ENCODE results near the gene CLDN1. TPM values are rescaled to one million over a fixed set of nuclear protein-coding genes. Genes with fewer than 3 reads are reported as not detected.

The CLDN1 gene
- total and polyA plus RNA-seq, 2 of the 8 experiments (the other 6 are each of a cell fraction or from before 2014, with no cell fraction given), result 3.1 to 6.1 TPM

- DNase-seq (ENCODE audit: low read depth in 1 of 2, low spot score in 2 of 2), result no peak
- H2BK5ac ChIP-seq (ENCODE audit: low read depth, low read length), result no peak overlapping the region
- no peak overlapping the region for H3K23ac ChIP-seq (ENCODE audit: insufficient read length)
- H3K4me1 ChIP-seq (replicated peaks in 1 of 4; ENCODE audit: control insufficient read depth in 3 of 4, insufficient read depth in 4 of 4, low read length in 3 of 4), result no peaks in the 10 kb centered on the region
- H3K9me3 ChIP-seq (ENCODE audit: insufficient read depth in 2 of 2, low read depth in 1 of 2, low read length in 1 of 2), result no peaks in the 10 kb centered on the region
- WGBS, 2 experiments (ENCODE audit: extremely low coverage in 1 of 2, insufficient coverage in 1 of 2, insufficient read length in 1 of 2, insufficient replicate concordance in 2 of 2, low coverage in 1 of 2, low lambda C conversion rate in 2 of 2, missing lambda C conversion rate in 1 of 2), result 60% methylated on average over 3 of the region's 3 CpGs; no CpG with 5 or more reads in 1 of the 2 experiments
- no peak for TF ChIP-seq KDM4A (IDR thresholded peaks at IDR 0.05; ENCODE audit: low read depth, low read length, severe bottlenecking)
- TF ChIP-seq RAD21 (IDR thresholded peaks at IDR 0.05 in 1 of 2, conservative IDR thresholded peaks at IDR 0.05 in 1 of 2; ENCODE audit: low read depth in 2 of 2, low read length in 2 of 2), result no peak
- TF ChIP-seq GTF2F1 (IDR thresholded peaks at IDR 0.05; ENCODE audit: borderline replicate concordance, low read depth, low read length), result no peak
- TF ChIP-seq CTCF (IDR thresholded peaks at IDR 0.05; ENCODE audit: control extremely low read depth in 1 of 3, insufficient read depth in 1 of 3, low read depth in 1 of 3, low read length in 3 of 3), result no peak
- TF ChIP-seq USF2 (IDR thresholded peaks at IDR 0.05; ENCODE audit: low read length), result no peak
- no peak for TF ChIP-seq TAF1 (IDR thresholded peaks at IDR 0.05; ENCODE audit: low read depth, low read length)
- no peak for TF ChIP-seq FOSL1 (IDR thresholded peaks at IDR 0.05; ENCODE audit: insufficient read depth, low read depth, low read length)
- TF ChIP-seq CBX5 (IDR thresholded peaks at IDR 0.05; ENCODE audit: low read depth, low read length), result no peak
- no peak for TF ChIP-seq BRCA1 (IDR thresholded peaks at IDR 0.05; ENCODE audit: low read depth, low read length)
- TF ChIP-seq SIX5 (IDR thresholded peaks at IDR 0.05; ENCODE audit: low read depth, low read length), result no peak
- H3K14ac ChIP-seq (ENCODE audit: insufficient read length), result no peak overlapping the region
- H2BK120ac ChIP-seq (replicated peaks; ENCODE audit: low read depth, low read length), result no peak overlapping the region
- ChIA-PET CTCF (ENCODE audit: partially characterized antibody) (no interaction called here), POLR2A (ENCODE audit: partially characterized antibody) (no interaction called here)
- H2AK5ac ChIP-seq (ENCODE audit: low read depth, low read length), result no peak overlapping the region
- H4K5ac ChIP-seq (ENCODE audit: insufficient read length, low read depth, low read length), result no peak overlapping the region
- no peak for FAIRE-seq
- H4K91ac ChIP-seq (replicated peaks; ENCODE audit: insufficient read length, low read length), result no peak overlapping the region
- H3K79me1 ChIP-seq (ENCODE audit: low read depth, low read length), result no peaks in the 10 kb centered on the region
- no peak overlapping the region for H2BK15ac ChIP-seq (ENCODE audit: low read length)
- H3K27ac ChIP-seq (ENCODE audit: low read depth, low read length), result no peak overlapping the region
- H3K9ac ChIP-seq (replicated peaks in 1 of 4; ENCODE audit: extremely low read depth in 1 of 4, low read depth in 3 of 4, low read length in 3 of 4), result no peak overlapping the region
- H3K4me2 ChIP-seq (ENCODE audit: insufficient read depth in 1 of 2, low read depth in 2 of 2, low read length in 2 of 2), result no peak overlapping the region
- no peak overlapping the region for H3K56ac ChIP-seq (replicated peaks; ENCODE audit: insufficient read length, low read depth, low read length)
- H3K79me2 ChIP-seq (ENCODE audit: control insufficient read depth in 1 of 2, insufficient read depth in 2 of 2, low read length in 2 of 2), result no peaks in the 10 kb centered on the region
- H2AFZ ChIP-seq (ENCODE audit: low read length), result no peak overlapping the region
- no peak overlapping the region for H2BK12ac ChIP-seq (ENCODE audit: low read depth, low read length)
- no peaks in the 10 kb centered on the region for H3K27me3 ChIP-seq (replicated peaks in 1 of 4; ENCODE audit: control insufficient read depth in 3 of 4, extremely low read depth in 1 of 4, insufficient read depth in 3 of 4, low read length in 3 of 4)
- H3K4me3 ChIP-seq (ENCODE audit: extremely low read depth in 1 of 4, insufficient read depth in 2 of 4, low read depth in 3 of 4, low read length in 4 of 4), result no peak overlapping the region
- H2BK20ac ChIP-seq (ENCODE audit: low read length), result no peak overlapping the region
- no peak overlapping the region for H3K4ac ChIP-seq (replicated peaks; ENCODE audit: insufficient read length, low read depth, low read length)
- H3K36me3 ChIP-seq (ENCODE audit: control insufficient read depth in 2 of 4, insufficient read depth in 4 of 4, low read length in 3 of 4), result no peaks in the 10 kb centered on the region
- no peak overlapping the region for H4K8ac ChIP-seq (ENCODE audit: extremely low read depth, insufficient read depth, low read length)
- no peak overlapping the region for H3K18ac ChIP-seq (ENCODE audit: extremely low read depth, low read length)
- no peaks in the 10 kb centered on the region; the same call in 1 of the 2 replicates for H3K23me2 ChIP-seq (ENCODE audit: low read depth, low read length)
- H4K20me1 ChIP-seq (replicated peaks in 1 of 2; ENCODE audit: control insufficient read depth in 1 of 2, insufficient read depth in 2 of 2, low read length in 2 of 2), result no peaks in the 10 kb centered on the region
These were observed 12.8 kb downstream of the CLDN1 start for GRCh38 chr3:190309414-190309813.

Data from H1 (cell line).